Measurements from ENCODE around the gene PCNX2.

GRCh38 chr1:233180641-233181364, 114.7 kb downstream of the PCNX2 start:
- TF ChIP-seq, protein P1, sequence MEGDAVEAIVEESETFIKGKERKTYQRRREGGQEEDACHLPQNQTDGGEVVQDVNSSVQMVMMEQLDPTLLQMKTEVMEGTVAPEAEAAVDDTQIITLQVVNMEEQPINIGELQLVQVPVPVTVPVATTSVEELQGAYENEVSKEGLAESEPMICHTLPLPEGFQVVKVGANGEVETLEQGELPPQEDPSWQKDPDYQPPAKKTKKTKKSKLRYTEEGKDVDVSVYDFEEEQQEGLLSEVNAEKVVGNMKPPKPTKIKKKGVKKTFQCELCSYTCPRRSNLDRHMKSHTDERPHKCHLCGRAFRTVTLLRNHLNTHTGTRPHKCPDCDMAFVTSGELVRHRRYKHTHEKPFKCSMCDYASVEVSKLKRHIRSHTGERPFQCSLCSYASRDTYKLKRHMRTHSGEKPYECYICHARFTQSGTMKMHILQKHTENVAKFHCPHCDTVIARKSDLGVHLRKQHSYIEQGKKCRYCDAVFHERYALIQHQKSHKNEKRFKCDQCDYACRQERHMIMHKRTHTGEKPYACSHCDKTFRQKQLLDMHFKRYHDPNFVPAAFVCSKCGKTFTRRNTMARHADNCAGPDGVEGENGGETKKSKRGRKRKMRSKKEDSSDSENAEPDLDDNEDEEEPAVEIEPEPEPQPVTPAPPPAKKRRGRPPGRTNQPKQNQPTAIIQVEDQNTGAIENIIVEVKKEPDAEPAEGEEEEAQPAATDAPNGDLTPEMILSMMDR (IDR thresholded peaks at IDR 0.05): no peak
- TF ChIP-seq EZH2 (IDR thresholded peaks at IDR 0.05; ENCODE audit: borderline replicate concordance, insufficient read depth, low read depth, low read length, poor library complexity, severe bottlenecking): no peak

Data from B cell (primary cell).